ENCODE results near the gene DGKK.

DGKK gene

GRCh38 chrX:50442426-50443116, 28.1 kb downstream of the DGKK start:
- no peak overlapping the region for H3K9ac ChIP-seq (ENCODE audit: insufficient read length)
- H3K27ac ChIP-seq: no peak overlapping the region
- TF ChIP-seq POLR2AphosphoS5 (IDR thresholded peaks at IDR 0.05; ENCODE audit: borderline replicate concordance, low read depth, low read length) (no peak), EZH2 (IDR thresholded peaks at IDR 0.05) (no peak), FOXP2 (optimal IDR thresholded peaks at IDR 0.05; ENCODE audit: control extremely low read depth, extremely low read length, insufficient read depth) (no peak)
- no peak overlapping the region for H3K4me3 ChIP-seq
- DNase-seq (ENCODE audit: low read depth, low spot score): no peak
- H3K9me3 ChIP-seq (ENCODE audit: low read depth, low read length): no peaks in the 10 kb centered on the region
- H3K36me3 ChIP-seq (ENCODE audit: insufficient read depth, low read length): no peaks in the 10 kb centered on the region

DNA sequence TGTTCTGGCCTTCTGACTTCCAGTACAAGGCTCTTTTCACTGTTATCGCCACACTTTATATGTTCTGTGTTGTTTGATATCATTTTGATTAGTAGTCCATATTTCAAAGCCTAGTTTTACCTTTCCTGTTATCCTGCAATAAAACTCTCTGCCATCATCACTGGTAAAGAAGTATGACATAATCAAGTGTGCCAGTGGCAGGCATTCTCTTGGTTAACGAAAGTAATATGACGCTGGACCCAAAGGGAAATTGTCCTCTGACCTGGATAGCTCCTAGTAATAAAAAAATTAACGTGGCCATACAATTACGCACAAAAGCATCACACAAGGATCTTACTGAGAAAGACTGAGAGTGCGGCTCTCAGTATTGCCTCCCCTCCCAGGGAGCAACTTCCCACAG, 33.8 kb downstream of the DGKK start:
- Histone ChIP-seq H3K9ac (ENCODE audit: insufficient read length) (no peak overlapping the region), H3K4me3 (no peak overlapping the region), H3K27ac (no peak overlapping the region), H3K36me3 (ENCODE audit: insufficient read depth, low read length) (no peaks in the 10 kb centered on the region), H3K9me3 (ENCODE audit: low read depth, low read length) (no peaks in the 10 kb centered on the region)
- TF ChIP-seq FOXP2 (optimal IDR thresholded peaks at IDR 0.05; ENCODE audit: control extremely low read depth, extremely low read length, insufficient read depth) (no peak), POLR2AphosphoS5 (IDR thresholded peaks at IDR 0.05; ENCODE audit: borderline replicate concordance, low read depth, low read length) (no peak), EZH2 (IDR thresholded peaks at IDR 0.05) (no peak)
- DNase-seq (ENCODE audit: low read depth, low spot score): no peak

DNA sequence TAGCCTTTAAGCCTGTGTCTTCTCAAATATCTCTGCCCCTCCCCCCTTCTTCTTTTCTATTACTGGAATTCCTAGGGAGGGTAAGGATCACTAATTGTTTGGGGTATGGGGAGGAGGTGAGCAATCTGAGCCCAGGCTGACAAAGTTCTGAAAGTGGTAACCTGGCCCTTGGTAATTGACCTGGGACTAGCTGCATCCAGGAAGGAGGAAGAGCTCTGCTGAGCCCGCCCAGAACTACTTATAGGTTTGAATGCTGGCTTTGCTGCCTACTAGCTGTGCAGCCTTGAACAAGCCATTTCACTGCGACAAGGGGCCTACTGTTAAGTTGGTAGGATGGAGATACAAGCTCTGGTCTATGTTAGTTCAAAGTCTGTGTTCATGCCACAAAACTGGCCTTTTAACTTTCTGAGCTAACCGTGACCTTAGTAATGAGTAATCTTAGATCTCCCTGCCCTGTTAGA, 37.8 kb downstream of the DGKK start:
- H3K36me3 ChIP-seq (ENCODE audit: insufficient read depth, low read length): no peaks in the 10 kb centered on the region
- no peak for DNase-seq (ENCODE audit: low read depth, low spot score)
- H3K9ac ChIP-seq (ENCODE audit: insufficient read length): no peak overlapping the region
- TF ChIP-seq POLR2AphosphoS5 (IDR thresholded peaks at IDR 0.05; ENCODE audit: borderline replicate concordance, low read depth, low read length) (no peak), FOXP2 (optimal IDR thresholded peaks at IDR 0.05; ENCODE audit: control extremely low read depth, extremely low read length, insufficient read depth) (no peak)
- no peaks in the 10 kb centered on the region for H3K9me3 ChIP-seq (ENCODE audit: low read depth, low read length)
- no peak overlapping the region for H3K27ac ChIP-seq
- H3K4me3 ChIP-seq: no peak overlapping the region

DNA sequence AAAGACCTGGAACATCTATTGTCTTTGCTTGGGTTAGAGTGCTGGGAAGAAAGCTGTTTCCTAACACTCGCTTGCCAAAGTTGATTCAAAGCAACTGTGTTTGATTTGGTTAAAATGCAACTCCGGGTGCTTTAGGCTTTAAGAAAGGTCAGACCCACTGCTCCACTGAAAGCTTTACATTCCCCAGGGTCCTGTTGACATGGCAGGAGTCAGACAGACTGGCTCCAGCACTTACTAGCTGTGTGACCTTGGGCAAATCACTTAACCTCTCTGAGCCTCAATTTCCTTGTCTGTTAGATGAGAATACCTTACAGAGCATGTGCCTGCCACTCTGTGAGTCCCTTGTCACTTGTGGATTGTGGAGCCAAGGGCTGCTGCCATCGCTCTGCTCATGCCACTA, 39.0 kb downstream of the DGKK start:
- Histone ChIP-seq H3K4me3 (no peak overlapping the region), H3K9me3 (ENCODE audit: low read depth, low read length) (no peaks in the 10 kb centered on the region), H3K27ac (no peak overlapping the region)

DNA sequence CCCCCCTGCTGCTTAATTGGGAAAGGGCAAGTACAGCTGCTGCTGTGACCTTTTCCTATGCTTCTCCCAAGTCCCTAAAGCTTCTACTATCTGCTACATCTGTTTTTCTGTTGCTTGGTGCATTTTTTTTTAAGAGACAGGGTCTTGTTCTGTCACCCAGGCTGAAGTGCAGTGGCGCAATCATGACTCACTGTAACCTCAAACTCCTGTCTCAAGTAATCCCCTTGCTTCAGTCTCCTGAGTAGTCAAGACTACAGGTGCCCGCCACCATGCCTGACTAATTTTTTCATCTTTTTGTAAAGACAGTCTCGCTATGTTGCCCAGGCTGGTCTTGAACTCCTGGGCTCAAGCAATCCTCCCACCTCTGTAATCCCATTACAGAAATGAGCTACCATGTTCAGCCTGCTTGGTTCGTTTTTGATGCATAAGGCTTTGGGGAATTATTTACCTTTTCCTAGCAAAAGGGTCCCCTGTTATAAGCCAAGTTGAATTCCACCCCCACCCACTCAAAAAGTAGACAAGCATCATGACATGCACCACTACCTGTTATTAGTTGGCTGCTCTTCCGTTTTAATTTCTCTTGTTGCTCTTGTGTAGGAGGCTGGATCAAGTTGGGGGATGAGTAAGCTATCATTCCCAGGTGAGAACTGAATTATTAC, 39.6 kb downstream of the DGKK start:
- TF ChIP-seq FOXP2 (optimal IDR thresholded peaks at IDR 0.05; ENCODE audit: control extremely low read depth, extremely low read length, insufficient read depth) (no peak), EZH2 (IDR thresholded peaks at IDR 0.05) (no peak), POLR2AphosphoS5 (IDR thresholded peaks at IDR 0.05; ENCODE audit: borderline replicate concordance, low read depth, low read length) (no peak)
- DNase-seq (ENCODE audit: low read depth, low spot score): no peak
- no peak overlapping the region for H3K27ac ChIP-seq
- H3K9me3 ChIP-seq (ENCODE audit: low read depth, low read length): no peaks in the 10 kb centered on the region
- no peak overlapping the region for H3K4me3 ChIP-seq
- H3K36me3 ChIP-seq (ENCODE audit: insufficient read depth, low read length): no peaks in the 10 kb centered on the region
- no peak overlapping the region for H3K9ac ChIP-seq (ENCODE audit: insufficient read length)

More for the DNA sequence above, 39.0 kb downstream of the DGKK start:
- TF ChIP-seq EZH2 (IDR thresholded peaks at IDR 0.05): no peak
- TF ChIP-seq FOXP2 (optimal IDR thresholded peaks at IDR 0.05; ENCODE audit: control extremely low read depth, extremely low read length, insufficient read depth): no peak
- TF ChIP-seq POLR2AphosphoS5 (IDR thresholded peaks at IDR 0.05; ENCODE audit: borderline replicate concordance, low read depth, low read length): no peak
- DNase-seq (ENCODE audit: low read depth, low spot score): no peak
- Histone ChIP-seq H3K9ac (ENCODE audit: insufficient read length) (no peak overlapping the region), H3K36me3 (ENCODE audit: insufficient read depth, low read length) (no peaks in the 10 kb centered on the region)

- H3K36me3 ChIP-seq (ENCODE audit: insufficient read depth, low read length): no peaks in the 10 kb centered on the region
- no peaks in the 10 kb centered on the region for H3K9me3 ChIP-seq (ENCODE audit: low read depth, low read length)
- no peak for TF ChIP-seq FOXP2 (optimal IDR thresholded peaks at IDR 0.05; ENCODE audit: control extremely low read depth, extremely low read length, insufficient read depth)
- no peak for TF ChIP-seq EZH2 (IDR thresholded peaks at IDR 0.05)
- TF ChIP-seq POLR2AphosphoS5 (IDR thresholded peaks at IDR 0.05; ENCODE audit: borderline replicate concordance, low read depth, low read length): no peak
- no peak overlapping the region for H3K9ac ChIP-seq (ENCODE audit: insufficient read length)
- DNase-seq (ENCODE audit: low read depth, low spot score): no peak
- H3K27ac ChIP-seq: no peak overlapping the region
- H3K4me3 ChIP-seq: no peak overlapping the region
These were observed 42.5 kb downstream of the DGKK start for GRCh38 chrX:50428174-50428573.

GRCh38 chrX:50407976-50408375, 62.6 kb downstream of the DGKK start:
- no peak overlapping the region for H3K27ac ChIP-seq

GRCh38 chrX:50403903-50404302, 66.7 kb downstream of the DGKK start:
- no peak for DNase-seq (ENCODE audit: low read depth, low spot score)
- H3K27ac ChIP-seq: no peak overlapping the region
- no peaks in the 10 kb centered on the region for H3K9me3 ChIP-seq (ENCODE audit: low read depth, low read length)
- H3K36me3 ChIP-seq (ENCODE audit: insufficient read depth, low read length): no peaks in the 10 kb centered on the region
- TF ChIP-seq POLR2AphosphoS5 (IDR thresholded peaks at IDR 0.05; ENCODE audit: borderline replicate concordance, low read depth, low read length): no peak
- TF ChIP-seq EZH2 (IDR thresholded peaks at IDR 0.05): no peak
- no peak for TF ChIP-seq FOXP2 (optimal IDR thresholded peaks at IDR 0.05; ENCODE audit: control extremely low read depth, extremely low read length, insufficient read depth)
- no peak overlapping the region for H3K4me3 ChIP-seq
- H3K9ac ChIP-seq (ENCODE audit: insufficient read length): no peak overlapping the region

More at GRCh38 chrX:50407976-50408375, 62.6 kb downstream of the DGKK start:
- Histone ChIP-seq H3K4me3 (no peak overlapping the region), H3K9me3 (ENCODE audit: low read depth, low read length) (no peaks in the 10 kb centered on the region), H3K36me3 (ENCODE audit: insufficient read depth, low read length) (no peaks in the 10 kb centered on the region), H3K9ac (ENCODE audit: insufficient read length) (no peak overlapping the region)
- no peak for TF ChIP-seq POLR2AphosphoS5 (IDR thresholded peaks at IDR 0.05; ENCODE audit: borderline replicate concordance, low read depth, low read length)
- TF ChIP-seq EZH2 (IDR thresholded peaks at IDR 0.05): no peak
- no peak for TF ChIP-seq FOXP2 (optimal IDR thresholded peaks at IDR 0.05; ENCODE audit: control extremely low read depth, extremely low read length, insufficient read depth)
- no peak for DNase-seq (ENCODE audit: low read depth, low spot score)

Data from SK-N-MC (cell line).